ENCODE results near the gene SERPINE2. TPM values are rescaled to one million over a fixed set of nuclear protein-coding genes. Genes with fewer than 3 reads are reported as not detected.

SERPINE2 gene
- total and polyA plus RNA-seq, 5 donors: 15.4 to 49.4 (median 24.2) TPM

DNA sequence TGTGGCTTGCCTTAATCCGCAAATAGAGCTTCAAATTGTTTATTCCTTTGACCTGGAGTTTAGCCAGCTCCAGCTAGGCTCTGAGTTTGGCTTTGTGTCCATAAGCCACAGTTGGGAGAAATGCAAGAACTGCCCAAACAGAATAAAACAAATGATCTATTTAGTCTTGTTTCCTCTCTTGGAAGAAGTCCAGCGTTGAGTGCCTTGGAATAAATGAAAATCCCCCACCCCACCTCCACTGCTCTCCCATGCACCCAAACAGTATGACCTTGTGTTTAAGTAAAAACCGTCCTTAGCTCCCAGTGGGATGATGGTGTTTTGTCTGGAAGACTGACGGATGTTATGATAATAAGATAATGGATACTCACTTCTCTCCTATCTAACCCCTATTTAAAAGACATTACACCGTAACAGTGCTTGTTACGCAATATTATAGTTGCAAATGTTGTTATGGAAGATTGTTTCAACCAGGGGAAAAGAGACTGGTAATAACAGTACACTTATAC lies 3.2 kb upstream of the SERPINE2 start:
- Histone ChIP-seq H3K27me3 (ENCODE audit: control insufficient read depth, insufficient read depth) (no peaks in the 10 kb centered on the region), H3K9me3 (ENCODE audit: control insufficient read depth, low read length) (no peaks in the 10 kb centered on the region), H3K4me3 (ENCODE audit: low read length) (no peak overlapping the region), H3K4me1 (ENCODE audit: control insufficient read depth, insufficient read depth, low read length) (peaks cover 3% of the 10 kb centered on the region), H3K27ac (ENCODE audit: low read length) (no peak overlapping the region)
- intact Hi-C loops (cut with DNase I): no loop called here
- 26% methylated on average over 6 of the region's 6 CpGs for WGBS
- DNase-seq: no peak
- no peak for ATAC-seq

DNA sequence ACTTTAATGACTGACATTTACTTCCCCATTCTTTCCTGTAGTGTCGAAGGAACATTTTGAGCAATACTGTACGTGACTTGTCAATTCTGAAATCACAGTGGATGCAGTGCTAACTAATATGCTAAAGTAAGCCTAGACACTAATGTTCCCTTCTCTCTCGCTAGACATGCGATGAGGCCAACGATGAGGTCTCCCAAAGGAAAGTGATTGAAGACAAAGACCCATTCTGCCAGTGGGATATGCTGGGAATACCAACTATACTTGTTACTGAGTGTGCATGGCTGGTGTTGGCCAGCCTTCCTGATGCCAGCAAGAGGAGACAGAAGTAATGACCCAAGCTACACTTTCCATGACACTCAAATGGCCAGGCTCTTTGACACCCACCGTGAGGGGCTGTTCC lies 2.5 kb upstream of the SERPINE2 start:
- no peak for DNase-seq
- Histone ChIP-seq H3K4me1 (ENCODE audit: control insufficient read depth, insufficient read depth, low read length) (peaks cover 3% of the 10 kb centered on the region), H3K27ac (ENCODE audit: low read length) (no peak overlapping the region), H3K9me3 (ENCODE audit: control insufficient read depth, low read length) (no peaks in the 10 kb centered on the region), H3K27me3 (ENCODE audit: control insufficient read depth, insufficient read depth) (no peaks in the 10 kb centered on the region), H3K4me3 (ENCODE audit: low read length) (no peak overlapping the region)
- WGBS: 73% methylated on average over 6 of the region's 6 CpGs
- intact Hi-C loops (cut with DNase I): no loop called here
- no peak for ATAC-seq

DNA sequence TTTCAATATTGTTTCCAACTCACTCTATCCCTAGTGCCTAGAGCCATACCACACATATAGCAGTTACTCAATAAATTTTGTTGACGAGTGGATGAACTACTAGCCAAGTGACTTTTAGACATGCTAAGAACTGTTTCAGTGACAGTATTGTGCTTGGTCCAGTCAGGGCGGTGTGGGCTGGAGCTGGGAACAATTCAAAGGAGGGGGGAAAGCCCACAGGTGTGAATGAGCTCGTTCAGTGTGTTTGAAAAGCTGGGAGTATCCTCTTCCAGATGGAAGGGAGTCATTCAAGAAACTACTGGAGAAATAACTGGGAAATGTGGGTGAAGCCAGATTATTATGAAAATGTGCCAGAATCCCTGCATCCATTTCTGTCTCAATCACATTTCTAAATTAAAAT lies 1.7 kb upstream of the SERPINE2 start:
- no peak overlapping the region for H3K27ac ChIP-seq (ENCODE audit: low read length)
- no peaks in the 10 kb centered on the region for H3K27me3 ChIP-seq (ENCODE audit: control insufficient read depth, insufficient read depth)
- no peaks in the 10 kb centered on the region for H3K9me3 ChIP-seq (ENCODE audit: control insufficient read depth, low read length)
- no peak for ATAC-seq
- WGBS: 50% methylated on average over 3 of the region's 3 CpGs
- no peak for DNase-seq
- intact Hi-C loops (cut with DNase I): no loop called here
- H3K4me3 ChIP-seq (ENCODE audit: low read length): no peak overlapping the region
- peaks cover 3% of the 10 kb centered on the region for H3K4me1 ChIP-seq (ENCODE audit: control insufficient read depth, insufficient read depth, low read length)

DNA sequence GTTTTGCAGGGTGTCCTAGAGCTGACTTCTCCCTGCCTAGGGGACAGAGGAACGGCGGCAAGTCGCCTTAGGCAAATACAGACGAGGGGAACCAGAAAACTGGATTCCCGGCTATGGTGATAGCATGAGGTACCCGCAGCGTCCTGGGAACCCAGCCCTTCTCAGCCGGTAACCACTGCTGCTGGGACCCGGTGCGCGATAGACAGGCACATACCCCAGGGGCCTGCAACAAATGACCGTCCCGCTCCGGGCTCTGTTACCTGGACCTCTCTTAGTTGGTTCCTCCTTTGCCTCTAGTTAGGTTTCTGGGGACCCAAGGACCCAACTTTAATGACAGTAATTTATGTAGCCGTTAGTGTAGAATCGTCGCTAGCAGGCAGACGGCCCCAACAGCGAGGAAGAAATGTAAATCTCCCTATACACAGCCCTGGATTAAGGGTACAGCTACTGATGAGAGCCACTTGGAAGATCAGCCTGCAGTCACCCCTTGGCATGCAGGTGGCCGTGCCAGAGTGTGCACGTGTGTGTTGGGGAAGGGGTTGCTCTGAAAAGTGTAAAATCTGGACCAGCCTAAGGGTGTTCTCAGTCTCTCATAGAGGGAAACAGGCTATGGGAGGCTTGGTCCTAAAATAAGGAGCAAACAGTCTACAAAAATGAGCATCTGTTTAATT lies 819 bp upstream of the SERPINE2 start:
- Histone ChIP-seq H3K27ac (ENCODE audit: low read length) (no peak overlapping the region), H3K4me1 (ENCODE audit: control insufficient read depth, insufficient read depth, low read length) (peaks cover 3% of the 10 kb centered on the region), H3K27me3 (ENCODE audit: control insufficient read depth, insufficient read depth) (no peaks in the 10 kb centered on the region), H3K4me3 (ENCODE audit: low read length) (peak overlapping the region; percentile 72), H3K9me3 (ENCODE audit: control insufficient read depth, low read length) (no peaks in the 10 kb centered on the region)
- intact Hi-C loops (cut with DNase I): loop anchor here in 1 of 4 donors (5.0 kb wide), 1 partner anchor 242 kb away; no protein-coding TSS in a partner anchor
- WGBS: 16% methylated on average over 21 of the region's 21 CpGs
- peak in 1 of 2 donors; percentile 4 for ATAC-seq
- no peak for DNase-seq

DNA sequence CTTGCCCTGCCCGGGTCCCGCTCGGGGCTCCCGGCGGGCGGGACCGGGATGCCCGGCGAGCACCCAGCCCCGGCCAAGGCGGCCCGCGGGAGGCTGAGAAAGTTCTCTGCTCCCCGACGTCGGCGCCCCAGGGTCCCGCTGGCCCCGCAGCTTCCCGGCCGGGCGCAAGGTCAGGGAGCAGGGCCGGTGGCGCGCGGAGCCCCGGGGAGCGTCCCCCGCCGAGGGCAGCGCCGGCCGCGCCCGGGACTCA lies 331 bp downstream of the SERPINE2 start:
- H3K27me3 ChIP-seq (ENCODE audit: control insufficient read depth, insufficient read depth): no peaks in the 10 kb centered on the region

DNA sequence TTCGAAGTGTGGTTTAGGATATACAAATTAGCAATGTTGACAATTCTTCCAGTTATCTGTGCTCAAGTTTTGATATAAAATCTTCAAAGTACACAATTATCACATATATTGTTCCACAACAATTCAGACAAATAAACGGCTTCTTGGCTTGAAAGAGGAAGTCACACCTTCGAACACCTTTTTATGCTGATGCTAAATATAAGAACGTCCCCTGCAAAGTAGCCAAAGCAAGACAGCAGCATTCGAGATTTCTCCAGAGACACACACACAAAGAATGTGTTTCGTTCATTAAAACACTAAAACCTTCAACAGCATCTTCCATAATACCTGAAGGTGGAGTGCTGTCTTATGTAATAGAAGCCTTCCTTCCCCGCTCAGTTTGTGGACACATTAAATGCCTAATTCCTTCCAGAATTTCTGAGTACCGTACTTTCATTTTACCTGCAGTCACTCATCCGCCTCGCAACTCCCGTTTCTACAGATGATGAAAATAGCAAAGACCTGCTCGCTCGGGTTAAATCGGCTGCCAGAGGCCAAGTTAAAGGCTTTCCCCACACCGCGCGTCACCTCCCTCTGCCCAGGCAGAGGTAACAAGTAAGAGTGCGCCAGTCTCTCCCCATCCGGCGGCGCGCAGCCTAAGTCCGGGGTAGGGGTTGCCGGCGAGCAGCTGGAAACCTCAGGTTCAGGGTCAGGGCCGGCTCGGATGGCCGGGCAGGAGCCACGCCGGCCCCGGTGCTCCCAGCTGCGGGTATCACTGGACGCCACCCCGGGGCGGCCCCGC lies 847 bp downstream of the SERPINE2 start:
- Histone ChIP-seq H3K27me3 (ENCODE audit: control insufficient read depth, insufficient read depth) (peaks cover 3% of the 10 kb centered on the region), H3K27ac (ENCODE audit: low read length) (no peak overlapping the region), H3K4me3 (ENCODE audit: low read length) (peak overlapping the region; percentile 72), H3K4me1 (ENCODE audit: control insufficient read depth, insufficient read depth, low read length) (peaks cover 3% of the 10 kb centered on the region), H3K9me3 (ENCODE audit: control insufficient read depth, low read length) (no peaks in the 10 kb centered on the region)
- intact Hi-C loops (cut with DNase I): loop anchor here in 1 of 4 donors (5.0 kb wide), 1 partner anchor 244 kb away; no protein-coding TSS in a partner anchor
- peak in 2 of 3 donors; percentile 65 to 72 for DNase-seq
- ATAC-seq: peak; percentile 25 to 35
- WGBS: 2% methylated on average over 36 of the region's 36 CpGs

More for the DNA sequence above, 331 bp downstream of the SERPINE2 start:
- H3K4me3 ChIP-seq (ENCODE audit: low read length): peak overlapping the region; percentile 72
- peaks cover 3% of the 10 kb centered on the region for H3K4me1 ChIP-seq (ENCODE audit: control insufficient read depth, insufficient read depth, low read length)
- intact Hi-C loops (cut with DNase I): loop anchor here in 1 of 4 donors (5.0 kb wide), 1 partner anchor 244 kb away; no protein-coding TSS in a partner anchor
- peak in 1 of 3 donors; percentile 68 for DNase-seq
- no peak overlapping the region for H3K27ac ChIP-seq (ENCODE audit: low read length)
- H3K9me3 ChIP-seq (ENCODE audit: control insufficient read depth, low read length): no peaks in the 10 kb centered on the region
- peak in 1 of 2 donors; percentile 30 for ATAC-seq
- WGBS: under 1% methylated on average over 35 of the region's 35 CpGs

DNA sequence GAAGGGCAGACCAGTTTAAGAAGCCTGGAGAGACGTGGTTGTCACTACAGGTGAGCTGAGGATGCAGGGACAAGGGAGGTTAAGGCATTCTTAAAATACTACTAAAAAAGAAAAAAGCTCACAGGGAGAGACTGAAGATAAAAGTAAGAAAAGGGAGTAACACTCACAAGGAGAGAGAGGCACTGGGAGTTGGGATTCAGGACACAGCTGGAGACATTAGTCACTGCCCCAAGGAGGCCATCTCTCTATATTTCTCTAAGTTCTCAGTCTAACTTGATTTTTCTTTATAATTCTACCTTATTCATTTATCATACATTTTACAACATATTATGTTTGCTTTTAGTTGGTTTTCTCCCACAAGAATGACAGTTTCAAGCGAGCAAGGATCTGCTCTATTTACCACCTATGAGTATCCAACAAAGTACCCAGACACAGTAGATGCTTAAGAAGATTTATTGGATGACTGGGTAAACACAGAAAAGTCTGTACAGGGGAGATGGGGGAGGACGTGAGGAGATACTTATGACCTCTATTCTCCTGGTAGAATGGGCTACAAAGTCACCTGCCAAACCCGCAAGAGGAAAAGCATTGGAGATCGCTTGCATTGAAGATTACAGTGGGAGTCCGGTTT lies 2.2 kb downstream of the SERPINE2 start:
- 74% methylated on average over 6 of the region's 6 CpGs for WGBS
- no peak overlapping the region for H3K27ac ChIP-seq (ENCODE audit: low read length)
- peaks cover 3% of the 10 kb centered on the region for H3K27me3 ChIP-seq (ENCODE audit: control insufficient read depth, insufficient read depth)
- no peak for DNase-seq
- no peak overlapping the region for H3K4me3 ChIP-seq (ENCODE audit: low read length)
- intact Hi-C loops (cut with DNase I): loop anchor here in 1 of 4 donors (5.0 kb wide), 1 partner anchor 245 kb away; no protein-coding TSS in a partner anchor
- ATAC-seq: no peak
- no peaks in the 10 kb centered on the region for H3K9me3 ChIP-seq (ENCODE audit: control insufficient read depth, low read length)
- peaks cover 3% of the 10 kb centered on the region for H3K4me1 ChIP-seq (ENCODE audit: control insufficient read depth, insufficient read depth, low read length)

DNA sequence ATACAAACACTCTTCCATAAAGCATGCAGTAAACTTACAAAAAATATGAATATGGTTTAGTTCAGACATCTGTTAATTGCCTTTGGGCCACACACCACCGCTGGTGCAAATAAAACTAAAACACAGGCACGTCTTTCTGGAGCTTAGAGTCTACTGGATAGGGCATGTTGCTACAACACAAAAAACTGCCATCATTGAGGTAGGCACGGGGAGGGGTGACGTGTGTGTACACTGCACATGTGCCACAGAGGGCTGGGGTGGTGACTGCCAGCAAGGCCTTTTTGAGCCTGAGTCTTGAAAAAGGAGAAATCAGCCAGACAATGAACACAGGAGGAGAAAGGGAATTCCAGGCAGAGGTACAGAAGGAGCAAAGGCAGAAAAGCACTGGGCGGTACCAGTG lies 5.1 kb downstream of the SERPINE2 start:
- DNase-seq (no peak), ATAC-seq (no peak)
- Histone ChIP-seq H3K4me1 (ENCODE audit: control insufficient read depth, insufficient read depth, low read length) (no peaks in the 10 kb centered on the region), H3K9me3 (ENCODE audit: control insufficient read depth, low read length) (no peaks in the 10 kb centered on the region), H3K27ac (ENCODE audit: low read length) (no peak overlapping the region), H3K4me3 (ENCODE audit: low read length) (no peak overlapping the region), H3K27me3 (ENCODE audit: control insufficient read depth, insufficient read depth) (peaks cover 3% of the 10 kb centered on the region)
- intact Hi-C loops (cut with DNase I): no loop called here
- WGBS: 87% methylated on average over 5 of the region's 5 CpGs

DNA sequence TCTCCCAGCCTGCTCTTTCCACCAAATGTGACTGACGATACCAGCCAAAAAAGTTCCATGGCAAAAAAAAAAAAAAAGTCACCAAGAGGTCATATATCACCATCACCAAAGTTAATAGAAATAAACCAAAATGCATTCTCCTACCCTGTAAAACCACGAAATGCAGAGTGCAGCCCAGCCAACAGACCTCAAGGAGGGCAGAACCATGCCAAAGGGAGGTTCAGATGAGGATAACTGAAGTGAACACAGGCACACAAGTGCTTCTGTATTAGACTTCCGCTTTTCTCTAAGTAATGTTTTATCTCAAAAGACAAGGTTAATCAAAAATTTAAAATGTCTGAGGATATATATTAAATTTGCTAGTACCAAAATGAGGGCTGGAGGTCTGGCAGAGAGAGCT lies 5.5 kb downstream of the SERPINE2 start:
- DNase-seq (no peak), ATAC-seq (no peak)
- peaks cover 3% of the 10 kb centered on the region for H3K27me3 ChIP-seq (ENCODE audit: control insufficient read depth, insufficient read depth)
- WGBS: 78% methylated on average over 3 of the region's 3 CpGs
- no peaks in the 10 kb centered on the region for H3K4me1 ChIP-seq (ENCODE audit: control insufficient read depth, insufficient read depth, low read length)
- no peak overlapping the region for H3K27ac ChIP-seq (ENCODE audit: low read length)
- H3K4me3 ChIP-seq (ENCODE audit: low read length): no peak overlapping the region
- H3K9me3 ChIP-seq (ENCODE audit: control insufficient read depth, low read length): no peaks in the 10 kb centered on the region
- intact Hi-C loops (cut with DNase I): no loop called here

DNA sequence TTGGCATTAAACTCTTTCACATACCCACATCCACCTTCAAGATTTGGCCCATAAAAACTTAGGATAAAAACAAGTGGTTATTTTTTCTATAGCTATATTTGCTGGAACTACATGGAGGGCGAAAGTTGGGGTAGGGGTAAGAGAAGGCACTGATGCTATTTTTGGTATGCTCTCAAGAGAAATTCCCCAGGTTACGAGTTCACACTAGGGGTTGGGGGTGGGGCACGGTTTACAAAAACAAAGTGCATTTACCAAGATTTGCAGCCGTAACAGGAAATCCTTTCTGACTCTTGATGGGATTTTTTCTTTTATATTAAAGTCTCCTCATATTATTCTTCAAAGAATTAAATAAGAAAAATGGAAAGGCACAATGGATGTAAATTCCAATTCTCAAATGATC lies 6.8 kb downstream of the SERPINE2 start:
- DNase-seq (no peak), ATAC-seq (no peak)
- Histone ChIP-seq H3K27me3 (ENCODE audit: control insufficient read depth, insufficient read depth) (peaks cover 3% of the 10 kb centered on the region), H3K9me3 (ENCODE audit: control insufficient read depth, low read length) (no peaks in the 10 kb centered on the region), H3K4me1 (ENCODE audit: control insufficient read depth, insufficient read depth, low read length) (no peaks in the 10 kb centered on the region), H3K4me3 (ENCODE audit: low read length) (no peak overlapping the region), H3K27ac (ENCODE audit: low read length) (no peak overlapping the region)
- WGBS: 49% methylated on average over 4 of the region's 4 CpGs
- intact Hi-C loops (cut with DNase I): no loop called here
